ENCODE data around the gene SRP19. TPM values are rescaled to one million over a fixed set of nuclear protein-coding genes. Genes with fewer than 3 reads are reported as not detected.

The SRP19 gene
- total and polyA plus RNA-seq, 2 of the 8 experiments (the other 6 are each of a cell fraction or from before 2014, with no cell fraction given), result 27.5 to 79.9 TPM

DNA sequence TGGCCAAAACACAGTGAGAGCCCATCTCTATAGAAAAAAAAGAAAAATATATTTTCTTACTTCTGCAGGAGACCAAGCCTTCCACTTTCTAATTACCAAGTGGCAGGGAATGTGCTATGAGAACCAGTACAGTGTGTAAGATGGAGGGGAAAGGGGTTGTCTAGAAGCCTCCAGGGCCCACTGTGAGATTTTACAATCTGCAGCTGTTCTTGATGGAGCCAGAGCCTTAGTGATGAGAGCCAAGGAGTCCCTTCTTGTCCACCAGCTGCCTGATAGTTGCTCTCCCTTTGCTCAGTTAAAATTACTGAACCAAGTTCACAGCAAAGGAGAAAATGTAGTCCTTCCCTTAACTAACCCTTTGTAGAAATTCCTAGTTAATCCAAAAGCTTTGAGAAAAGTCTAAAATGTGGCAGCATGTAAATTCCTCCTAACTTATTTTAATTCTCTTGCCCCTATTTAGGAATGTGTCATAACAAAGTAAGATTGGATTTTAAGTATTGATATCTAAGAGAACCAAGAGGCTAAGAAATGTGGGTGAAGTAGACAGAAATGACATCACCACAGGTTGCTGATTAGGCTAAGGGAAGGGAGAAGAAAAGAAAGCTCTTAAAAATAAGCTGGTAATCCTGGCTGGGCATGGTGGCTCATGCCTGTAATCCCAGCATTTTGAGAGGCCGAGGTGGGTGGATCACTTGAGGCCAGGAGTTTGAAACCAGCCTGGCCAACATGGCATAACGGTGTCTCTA is 19.3 kb downstream of the SRP19 start (continued):
- TF ChIP-seq USF2 (IDR thresholded peaks at IDR 0.05; ENCODE audit: low read length), result no peak
